ENCODE data around the gene TUBB4B.

Gene TUBB4B

GRCh38 chr9:137213160-137214060, 27.7 kb upstream of the TUBB4B start:
- H3K9ac ChIP-seq: no peak overlapping the region

GRCh38 chr9:137214620-137215019, 26.5 kb upstream of the TUBB4B start:
- Histone ChIP-seq H3K4me2 (no peak overlapping the region), H3K36me3 (ENCODE audit: insufficient read depth) (no peaks in the 10 kb centered on the region), H3K4me3 (IDR thresholded peaks at IDR 0.05; ENCODE audit: insufficient read depth, low read depth, low read length) (no peak overlapping the region), H3K9ac (no peak overlapping the region), H4K20me1 (ENCODE audit: insufficient read depth) (no peaks in the 10 kb centered on the region), H3K27me3 (ENCODE audit: insufficient read depth, low read depth) (no peaks in the 10 kb centered on the region), H2AFZ (ENCODE audit: low read depth) (no peak overlapping the region), H3K27ac (no peak overlapping the region), H3K79me2 (ENCODE audit: insufficient read depth, low read depth) (no peaks in the 10 kb centered on the region), H3K4me1 (ENCODE audit: low read depth, poor library complexity, severe bottlenecking) (no peaks in the 10 kb centered on the region)
- TF ChIP-seq CTCF (conservative IDR thresholded peaks at IDR 0.05; ENCODE audit: low read depth, low read length): no peak

More at GRCh38 chr9:137213160-137214060, 27.7 kb upstream of the TUBB4B start:
- Histone ChIP-seq H3K4me2 (no peak overlapping the region), H3K27ac (no peak overlapping the region), H3K27me3 (ENCODE audit: insufficient read depth, low read depth) (no peaks in the 10 kb centered on the region), H3K4me3 (IDR thresholded peaks at IDR 0.05; ENCODE audit: insufficient read depth, low read depth, low read length) (no peak overlapping the region), H3K36me3 (ENCODE audit: insufficient read depth) (no peaks in the 10 kb centered on the region), H3K79me2 (ENCODE audit: insufficient read depth, low read depth) (no peaks in the 10 kb centered on the region), H2AFZ (ENCODE audit: low read depth) (no peak overlapping the region), H3K4me1 (ENCODE audit: low read depth, poor library complexity, severe bottlenecking) (no peaks in the 10 kb centered on the region), H4K20me1 (ENCODE audit: insufficient read depth) (no peaks in the 10 kb centered on the region)
- TF ChIP-seq CTCF (conservative IDR thresholded peaks at IDR 0.05; ENCODE audit: low read depth, low read length): no peak

- TF ChIP-seq CTCF (conservative IDR thresholded peaks at IDR 0.05; ENCODE audit: low read depth, low read length): no peak
- H3K36me3 ChIP-seq (ENCODE audit: insufficient read depth): no peaks in the 10 kb centered on the region
- no peaks in the 10 kb centered on the region for H3K27me3 ChIP-seq (ENCODE audit: insufficient read depth, low read depth)
- H3K4me1 ChIP-seq (ENCODE audit: low read depth, poor library complexity, severe bottlenecking): no peaks in the 10 kb centered on the region
- no peaks in the 10 kb centered on the region for H3K79me2 ChIP-seq (ENCODE audit: insufficient read depth, low read depth)
- H4K20me1 ChIP-seq (ENCODE audit: insufficient read depth): no peaks in the 10 kb centered on the region
- no peak overlapping the region for H3K27ac ChIP-seq
- no peak overlapping the region for H3K9ac ChIP-seq
- no peak overlapping the region for H3K4me2 ChIP-seq
- no peak overlapping the region for H3K4me3 ChIP-seq (IDR thresholded peaks at IDR 0.05; ENCODE audit: insufficient read depth, low read depth, low read length)
- H2AFZ ChIP-seq (ENCODE audit: low read depth): no peak overlapping the region
Observed at GRCh38 chr9:137215196-137215986, 25.7 kb upstream of the TUBB4B start.

GRCh38 chr9:137216188-137216965, 24.7 kb upstream of the TUBB4B start:
- Histone ChIP-seq H2AFZ (ENCODE audit: low read depth) (no peak overlapping the region), H3K9ac (no peak overlapping the region), H3K4me1 (ENCODE audit: low read depth, poor library complexity, severe bottlenecking) (no peaks in the 10 kb centered on the region), H3K4me2 (no peak overlapping the region), H3K27ac (no peak overlapping the region), H3K79me2 (ENCODE audit: insufficient read depth, low read depth) (no peaks in the 10 kb centered on the region), H3K4me3 (IDR thresholded peaks at IDR 0.05; ENCODE audit: insufficient read depth, low read depth, low read length) (no peak overlapping the region), H3K36me3 (ENCODE audit: insufficient read depth) (no peaks in the 10 kb centered on the region), H4K20me1 (ENCODE audit: insufficient read depth) (no peaks in the 10 kb centered on the region), H3K27me3 (ENCODE audit: insufficient read depth, low read depth) (no peaks in the 10 kb centered on the region)
- no peak for TF ChIP-seq CTCF (conservative IDR thresholded peaks at IDR 0.05; ENCODE audit: low read depth, low read length)

All from KMS-11 (cell line).